NK-92 treated with Interleukin-12 subunit alpha and Interleukin-12 subunit beta, amount 100 ng/mL, for 24 hours (cell line): ENCODE measurements around the gene KRTAP12-1.

Experiments
- DNase-seq: peaks from one replicate; lab custom pipeline; 2025; lab: John Stamatoyannopoulos, UW

The KRTAP12-1 gene, protein sequence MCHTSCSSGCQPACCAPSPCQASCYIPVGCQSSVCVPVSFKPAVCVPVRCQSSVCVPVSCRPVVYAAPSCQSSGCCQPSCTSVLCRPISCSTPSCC

DNA sequence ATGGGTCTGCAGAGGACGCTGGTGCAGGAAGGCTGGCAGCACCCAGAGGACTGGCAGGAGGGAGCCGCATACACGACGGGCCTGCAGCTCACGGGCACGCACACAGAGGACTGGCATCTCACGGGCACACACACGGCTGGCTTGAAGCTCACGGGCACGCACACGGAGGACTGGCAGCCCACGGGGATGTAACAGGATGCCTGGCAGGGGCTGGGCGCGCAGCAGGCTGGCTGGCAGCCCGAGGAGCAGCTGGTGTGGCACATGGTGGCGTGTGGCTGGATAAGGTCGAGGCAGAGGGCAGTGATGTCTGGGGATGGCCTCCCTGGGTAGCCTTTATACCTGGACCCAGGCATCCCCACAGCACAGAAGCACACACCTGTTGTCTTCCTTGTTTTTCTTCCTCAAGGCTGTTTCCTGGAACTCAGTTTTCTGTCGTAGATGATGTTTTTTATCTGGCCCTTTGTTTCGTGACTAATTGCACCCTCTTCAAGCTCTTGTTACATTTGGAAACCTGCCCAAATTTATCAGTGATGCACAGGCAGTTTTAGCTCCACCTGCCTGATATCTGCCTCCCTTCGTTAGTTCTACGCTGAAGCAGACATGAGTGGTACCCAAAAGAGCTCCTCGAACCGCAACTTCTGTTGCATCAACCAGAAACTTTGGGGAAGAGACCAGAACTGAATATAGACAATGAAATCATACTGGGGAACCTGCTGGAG, at the start of gene KRTAP12-1:
Gene KRTAP12-1 (minus strand): TSS at position 303 of the 719 bp plus-strand sequence. CDS start 40 bp downstream, at position 263.
- DNase-seq: no peak

- DNase-seq: no peak
Measured at GRCh38 chr21:44730951-44731579, 49.1 kb upstream of the KRTAP12-1 start.

DNA sequence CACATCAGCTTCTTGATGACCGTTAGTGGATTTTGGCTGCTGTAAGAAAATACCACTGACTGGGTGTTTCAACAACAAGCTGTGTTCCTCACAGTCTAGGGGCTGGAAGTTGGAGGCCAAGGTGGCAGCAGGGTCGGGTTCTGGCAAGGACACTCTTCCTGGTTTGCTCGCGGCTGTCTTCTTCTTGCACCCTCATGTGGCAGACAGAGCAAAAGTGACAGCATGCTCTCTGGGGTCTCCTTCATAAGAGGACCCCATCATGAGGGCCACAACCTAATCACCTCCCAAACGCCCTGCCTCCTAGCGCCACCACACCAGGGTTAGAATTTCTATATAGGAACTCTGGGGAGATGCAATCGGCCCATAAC, 48.0 kb upstream of the KRTAP12-1 start:
- no peak for DNase-seq

DNA sequence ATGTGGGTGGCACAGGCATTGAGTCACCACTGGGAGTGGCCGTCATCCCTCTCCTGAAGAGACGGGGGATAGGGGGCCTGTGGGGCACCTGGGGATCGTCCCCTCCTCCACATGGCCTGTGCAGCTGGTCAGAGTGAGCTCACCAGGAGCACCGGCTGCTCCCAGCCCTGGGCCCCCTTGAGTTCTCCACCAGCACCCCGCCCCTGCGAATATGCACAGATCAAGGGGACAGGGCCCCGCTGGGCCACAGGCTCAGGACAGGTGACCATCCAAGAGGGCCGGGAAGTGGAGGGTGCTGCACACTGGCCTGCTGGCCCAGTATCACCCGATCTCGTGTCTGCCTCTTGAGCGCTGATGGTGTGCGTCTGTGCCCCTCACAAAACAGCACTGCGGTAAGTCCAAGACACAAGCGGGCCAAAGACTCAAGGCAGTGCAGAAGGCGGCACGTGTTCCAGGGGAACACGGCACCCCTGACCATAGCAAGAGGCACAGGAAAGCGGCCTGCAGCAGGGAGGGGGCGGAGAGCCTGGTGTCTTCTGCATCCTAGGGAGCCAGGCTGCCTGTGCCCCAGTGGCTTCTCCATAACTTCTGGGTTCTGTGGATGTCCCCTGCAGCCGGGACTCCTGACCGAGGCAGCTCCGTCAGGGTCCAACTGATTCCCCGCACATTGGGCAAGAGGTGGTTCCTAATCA, 47.5 kb upstream of the KRTAP12-1 start:
- DNase-seq: no peak

- no peak for DNase-seq
Measured at GRCh38 chr21:44728716-44729115, 46.8 kb upstream of the KRTAP12-1 start.

- no peak for DNase-seq
Measured at GRCh38 chr21:44727757-44728156, 45.8 kb upstream of the KRTAP12-1 start.

DNA sequence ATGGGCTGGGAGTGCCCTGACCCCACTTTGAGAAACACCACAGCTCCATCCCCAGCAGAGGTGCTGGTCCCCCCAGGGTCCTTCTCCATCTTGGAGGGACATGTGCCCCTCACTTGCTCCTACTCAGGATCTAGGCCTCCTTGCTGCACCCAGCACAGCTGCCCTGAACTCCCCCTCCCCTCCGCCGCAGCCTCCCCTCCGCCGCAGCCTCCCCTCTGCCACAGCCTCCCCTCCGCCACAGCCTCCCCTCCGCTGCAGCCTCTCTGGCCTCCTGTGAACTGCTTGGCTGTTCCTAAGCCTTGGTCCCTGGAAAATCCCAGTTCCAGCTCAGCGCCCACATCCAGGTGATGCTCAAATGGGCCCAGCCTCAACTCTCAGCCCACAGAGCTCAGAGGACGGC, 45.4 kb upstream of the KRTAP12-1 start:
- no peak for DNase-seq

DNA sequence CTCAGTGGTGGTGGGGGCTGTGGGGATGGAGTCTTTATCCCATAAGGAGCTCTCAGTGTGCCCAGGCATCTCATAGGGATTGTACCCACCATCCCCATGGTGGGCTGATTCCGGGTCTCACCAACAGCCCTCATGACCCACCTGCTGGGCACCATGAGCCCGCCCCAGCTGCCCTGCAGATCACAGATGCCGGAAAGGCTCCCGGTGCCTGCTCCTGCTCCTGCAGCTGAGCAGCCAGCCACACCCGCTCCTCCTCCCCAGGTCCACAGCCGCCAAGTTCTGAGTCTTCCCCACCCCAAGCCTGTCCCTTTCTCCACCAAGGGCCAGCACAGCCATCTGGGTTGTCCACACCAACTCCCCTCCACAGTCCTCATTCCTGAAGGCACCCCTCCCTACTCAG, 44.9 kb upstream of the KRTAP12-1 start:
- DNase-seq: no peak

GRCh38 chr21:44724926-44725325, 43.0 kb upstream of the KRTAP12-1 start:
- no peak for DNase-seq

GRCh38 chr21:44724196-44724595, 42.2 kb upstream of the KRTAP12-1 start:
- no peak for DNase-seq

DNA sequence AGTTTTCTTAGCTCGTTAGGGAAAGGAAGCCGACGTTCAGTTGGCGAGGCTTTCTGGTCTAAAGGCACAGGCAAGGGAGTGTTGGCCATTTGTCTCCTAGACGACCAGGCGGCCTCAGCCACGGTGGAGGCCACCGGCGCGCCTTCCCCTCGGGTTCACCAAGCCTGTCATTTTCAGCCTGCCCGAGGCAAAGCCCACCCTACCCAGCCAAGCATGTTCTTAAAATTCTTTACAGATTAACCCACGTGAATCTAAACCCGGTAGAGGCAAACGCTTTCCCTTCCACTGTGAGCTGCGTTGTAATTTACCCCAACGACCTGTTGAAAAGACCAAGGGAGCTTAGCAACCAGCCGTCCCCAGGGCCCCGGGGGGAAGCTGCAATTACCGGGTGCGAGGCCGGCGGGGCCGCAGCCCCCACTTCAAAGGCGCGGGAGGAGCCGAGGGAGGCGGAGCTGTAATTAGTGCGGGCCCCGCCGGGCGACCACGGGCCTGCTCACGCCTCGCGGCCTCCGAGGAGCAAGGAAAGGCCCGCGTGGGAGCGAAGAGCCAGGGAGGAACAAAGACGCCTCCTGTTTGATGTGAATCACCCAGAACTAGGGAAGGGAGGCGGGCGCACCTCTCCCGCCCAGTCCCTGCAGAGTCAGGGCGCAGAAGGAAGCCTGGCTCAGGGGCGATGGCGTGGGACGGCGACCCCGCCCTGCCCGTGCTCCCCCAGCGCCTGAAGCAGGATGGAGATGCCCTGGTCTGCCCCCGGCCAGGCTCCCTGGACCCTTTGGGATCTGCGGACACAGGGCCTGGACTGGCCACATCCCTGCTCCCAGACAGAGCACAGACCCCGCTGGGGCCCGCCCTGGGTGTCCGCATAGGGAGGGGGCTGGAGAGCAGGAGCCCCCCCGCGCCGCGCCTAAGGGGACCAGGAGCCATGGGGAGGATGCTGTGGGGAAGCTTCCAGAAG, 41.5 kb upstream of the KRTAP12-1 start:
- DNase-seq: no peak

DNA sequence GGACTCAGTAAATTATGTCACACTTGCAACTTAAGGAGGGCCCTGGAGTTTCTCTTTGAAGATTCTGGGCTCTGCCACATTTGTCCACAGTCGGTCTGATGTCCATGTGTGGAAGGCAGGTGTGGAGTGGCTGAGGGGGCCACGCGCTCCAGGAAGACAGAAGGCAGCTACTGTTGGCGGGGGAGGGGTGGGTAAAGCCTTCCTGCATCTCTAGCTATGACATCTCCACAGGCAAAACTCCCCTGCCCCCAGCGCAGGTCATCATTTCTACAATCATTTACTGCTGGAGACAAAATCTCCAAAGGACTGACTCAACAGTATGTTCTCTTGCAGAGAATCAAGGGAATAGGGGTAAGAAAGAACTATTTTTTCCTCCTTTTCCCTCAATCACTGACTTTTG, 40.8 kb upstream of the KRTAP12-1 start:
- DNase-seq: no peak

DNA sequence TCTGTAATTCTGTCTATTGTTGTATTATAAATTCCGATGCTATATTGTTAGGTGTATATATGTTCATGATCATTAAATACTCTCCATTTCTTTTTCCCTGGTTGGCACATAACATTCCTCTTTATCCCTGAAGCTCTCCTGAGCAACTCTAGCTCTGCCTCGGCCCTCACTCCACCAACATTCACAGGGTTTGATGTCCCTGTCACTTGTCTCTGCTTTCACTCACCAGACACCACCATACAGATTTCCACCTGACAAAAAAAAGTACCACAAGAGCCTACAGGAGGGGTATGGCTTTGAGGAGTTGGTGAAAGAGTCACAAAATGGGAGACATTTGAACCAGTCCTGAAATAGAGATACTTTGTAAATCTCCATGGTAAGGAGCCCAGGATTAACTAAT, 38.2 kb upstream of the KRTAP12-1 start:
- no peak for DNase-seq

- DNase-seq: no peak
Measured at GRCh38 chr21:44718571-44718970, 36.6 kb upstream of the KRTAP12-1 start.

GRCh38 chr21:44718093-44718492, 36.1 kb upstream of the KRTAP12-1 start:
- DNase-seq: no peak

GRCh38 chr21:44716984-44717383, 35.0 kb upstream of the KRTAP12-1 start:
- DNase-seq: no peak

GRCh38 chr21:44714905-44715304, 32.9 kb upstream of the KRTAP12-1 start:
- DNase-seq: no peak

DNA sequence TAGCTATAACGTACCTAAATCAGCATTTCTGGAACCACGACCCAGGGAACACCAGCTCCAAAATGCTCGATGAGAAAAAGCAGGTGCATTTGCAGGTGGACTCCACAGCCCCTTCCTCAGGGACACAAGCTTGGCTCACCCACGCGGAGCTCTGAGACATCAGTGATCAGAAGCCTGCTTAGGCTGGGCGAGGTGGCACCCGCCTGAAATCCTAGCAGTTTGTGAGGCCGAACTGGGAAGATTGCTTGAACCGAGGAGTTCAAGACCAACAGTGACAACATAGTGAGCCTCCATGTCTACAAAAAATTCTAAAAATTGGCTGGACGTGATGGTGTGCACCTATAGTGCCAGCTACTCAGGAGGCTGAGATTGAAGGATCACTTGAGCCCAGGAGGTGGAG, 31.9 kb upstream of the KRTAP12-1 start:
- DNase-seq: no peak

DNA sequence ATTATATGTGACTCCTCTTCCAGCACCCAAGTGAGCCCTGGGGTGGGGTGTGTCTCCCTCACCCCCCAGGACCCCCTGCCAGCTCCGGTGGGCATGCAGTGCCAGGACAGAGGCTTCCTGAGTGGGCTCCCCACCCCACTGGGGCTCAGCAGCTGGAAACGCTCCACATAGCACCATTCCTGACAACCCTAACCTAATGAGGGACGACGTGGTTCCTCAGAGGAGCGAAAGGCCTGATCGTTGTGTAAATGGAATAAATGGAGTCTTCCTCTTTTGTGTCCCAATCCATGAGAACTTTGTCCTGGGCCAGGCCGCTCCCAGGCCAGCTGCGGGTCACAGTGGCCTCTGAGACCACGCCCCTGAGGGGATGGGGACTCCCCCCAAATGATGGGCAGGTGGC, 31.2 kb upstream of the KRTAP12-1 start:
- DNase-seq: no peak

- DNase-seq: no peak
Measured at GRCh38 chr21:44712203-44713028, 30.5 kb upstream of the KRTAP12-1 start.
